ENCODE data around the gene SIGLEC15. TPM values are rescaled to one million over a fixed set of nuclear protein-coding genes. Genes with fewer than 3 reads are reported as not detected.

Gene SIGLEC15
- total and polyA plus RNA-seq, 10 of the 15 experiments (the other 5 are each of a cell fraction or from before 2014, with no cell fraction given) = 0.09 to 0.45 TPM; not detected in 8

DNA sequence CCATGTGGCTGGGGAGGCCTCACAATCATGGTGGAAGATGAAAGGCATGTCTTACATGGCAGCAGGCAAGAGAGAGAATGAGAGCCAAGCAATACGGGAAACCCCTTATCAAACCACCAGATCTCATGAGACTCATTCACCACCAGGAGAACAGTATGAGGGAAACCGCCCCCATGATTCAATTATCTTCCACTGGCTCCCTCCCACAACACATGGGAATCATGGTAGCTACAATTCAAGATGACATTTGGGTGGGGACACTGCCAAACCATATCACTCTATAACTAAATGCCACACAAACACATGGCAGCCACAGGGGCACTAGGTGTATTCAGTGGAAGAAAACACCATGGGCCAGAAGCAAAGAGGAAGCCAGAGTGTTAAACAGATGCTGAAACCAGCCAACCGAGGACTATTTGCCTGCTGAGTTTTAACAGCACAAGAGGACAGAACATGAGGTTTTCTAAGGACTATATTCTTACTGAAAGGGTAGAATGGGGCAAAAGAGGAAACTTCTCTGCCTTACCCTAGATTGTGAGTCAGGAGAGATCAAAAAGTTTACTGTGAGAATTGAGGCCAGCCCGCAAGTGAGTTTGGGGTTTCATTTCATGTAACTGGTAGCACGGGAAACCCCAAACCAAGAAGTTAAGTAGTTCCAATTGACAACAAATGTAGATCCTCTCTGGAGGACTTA is 49.2 kb downstream of the SIGLEC15 start (continued):
- peak; percentile 48 to 54; a peak in 1 of 4 replicates for TF ChIP-seq BHLHE40 (IDR thresholded peaks at IDR 0.05; ENCODE audit: borderline replicate concordance in 1 of 2, low read depth in 2 of 2, low read length in 1 of 2)
- no peak for TF ChIP-seq TAF1 (IDR thresholded peaks at IDR 0.05; ENCODE audit: borderline replicate concordance, low read depth, low read length)
- no peak for TF ChIP-seq TCF12 (IDR thresholded peaks at IDR 0.05; ENCODE audit: low read depth, low read length)
- TF ChIP-seq ESRRA (IDR thresholded peaks at IDR 0.05; ENCODE audit: low read length) = no peak
- no peak for TF ChIP-seq SUZ12 (IDR thresholded peaks at IDR 0.05; ENCODE audit: unreplicated experiment)
- TF ChIP-seq, protein P1, sequence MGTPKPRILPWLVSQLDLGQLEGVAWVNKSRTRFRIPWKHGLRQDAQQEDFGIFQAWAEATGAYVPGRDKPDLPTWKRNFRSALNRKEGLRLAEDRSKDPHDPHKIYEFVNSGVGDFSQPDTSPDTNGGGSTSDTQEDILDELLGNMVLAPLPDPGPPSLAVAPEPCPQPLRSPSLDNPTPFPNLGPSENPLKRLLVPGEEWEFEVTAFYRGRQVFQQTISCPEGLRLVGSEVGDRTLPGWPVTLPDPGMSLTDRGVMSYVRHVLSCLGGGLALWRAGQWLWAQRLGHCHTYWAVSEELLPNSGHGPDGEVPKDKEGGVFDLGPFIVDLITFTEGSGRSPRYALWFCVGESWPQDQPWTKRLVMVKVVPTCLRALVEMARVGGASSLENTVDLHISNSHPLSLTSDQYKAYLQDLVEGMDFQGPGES (IDR thresholded peaks at IDR 0.05) = no peak
- TF ChIP-seq DPF2 (IDR thresholded peaks at IDR 0.05) = peak; percentile 76; the same call in 1 of the 2 replicates
- TF ChIP-seq, protein P2, sequence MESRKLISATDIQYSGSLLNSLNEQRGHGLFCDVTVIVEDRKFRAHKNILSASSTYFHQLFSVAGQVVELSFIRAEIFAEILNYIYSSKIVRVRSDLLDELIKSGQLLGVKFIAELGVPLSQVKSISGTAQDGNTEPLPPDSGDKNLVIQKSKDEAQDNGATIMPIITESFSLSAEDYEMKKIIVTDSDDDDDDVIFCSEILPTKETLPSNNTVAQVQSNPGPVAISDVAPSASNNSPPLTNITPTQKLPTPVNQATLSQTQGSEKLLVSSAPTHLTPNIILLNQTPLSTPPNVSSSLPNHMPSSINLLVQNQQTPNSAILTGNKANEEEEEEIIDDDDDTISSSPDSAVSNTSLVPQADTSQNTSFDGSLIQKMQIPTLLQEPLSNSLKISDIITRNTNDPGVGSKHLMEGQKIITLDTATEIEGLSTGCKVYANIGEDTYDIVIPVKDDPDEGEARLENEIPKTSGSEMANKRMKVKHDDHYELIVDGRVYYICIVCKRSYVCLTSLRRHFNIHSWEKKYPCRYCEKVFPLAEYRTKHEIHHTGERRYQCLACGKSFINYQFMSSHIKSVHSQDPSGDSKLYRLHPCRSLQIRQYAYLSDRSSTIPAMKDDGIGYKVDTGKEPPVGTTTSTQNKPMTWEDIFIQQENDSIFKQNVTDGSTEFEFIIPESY (IDR thresholded peaks at IDR 0.05) = no peak
- no peak for TF ChIP-seq POLR2AphosphoS2 (IDR thresholded peaks at IDR 0.05; ENCODE audit: low read depth, low read length)
- no peak for TF ChIP-seq FOXK2 (IDR thresholded peaks at IDR 0.05)
- TF ChIP-seq MAX (IDR thresholded peaks at IDR 0.05; ENCODE audit: low read depth, low read length) = no peak
- no peak for TF ChIP-seq ZNF384 (IDR thresholded peaks at IDR 0.05; ENCODE audit: borderline replicate concordance, low read depth, low read length)
- no peak for TF ChIP-seq EGR1 (IDR thresholded peaks at IDR 0.05; ENCODE audit: borderline replicate concordance in 1 of 2, low read depth in 2 of 2, low read length in 2 of 2)
- TF ChIP-seq, protein P3, sequence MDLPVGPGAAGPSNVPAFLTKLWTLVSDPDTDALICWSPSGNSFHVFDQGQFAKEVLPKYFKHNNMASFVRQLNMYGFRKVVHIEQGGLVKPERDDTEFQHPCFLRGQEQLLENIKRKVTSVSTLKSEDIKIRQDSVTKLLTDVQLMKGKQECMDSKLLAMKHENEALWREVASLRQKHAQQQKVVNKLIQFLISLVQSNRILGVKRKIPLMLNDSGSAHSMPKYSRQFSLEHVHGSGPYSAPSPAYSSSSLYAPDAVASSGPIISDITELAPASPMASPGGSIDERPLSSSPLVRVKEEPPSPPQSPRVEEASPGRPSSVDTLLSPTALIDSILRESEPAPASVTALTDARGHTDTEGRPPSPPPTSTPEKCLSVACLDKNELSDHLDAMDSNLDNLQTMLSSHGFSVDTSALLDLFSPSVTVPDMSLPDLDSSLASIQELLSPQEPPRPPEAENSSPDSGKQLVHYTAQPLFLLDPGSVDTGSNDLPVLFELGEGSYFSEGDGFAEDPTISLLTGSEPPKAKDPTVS (IDR thresholded peaks at IDR 0.05; ENCODE audit: low read depth, low read length) = no peak
- peak; percentile 46; the same call in 1 of the 2 replicates for TF ChIP-seq YY1 (IDR thresholded peaks at IDR 0.05; ENCODE audit: low read depth, low read length)
- TF ChIP-seq JUND (IDR thresholded peaks at IDR 0.05; ENCODE audit: low read depth, low read length) = no peak
- TF ChIP-seq E2F8 (IDR thresholded peaks at IDR 0.05; ENCODE audit: low read depth, partially characterized antibody) = no peak
- TF ChIP-seq ASH2L (IDR thresholded peaks at IDR 0.05; ENCODE audit: borderline replicate concordance, low read depth) = no peak; the same call in 1 of the 2 replicates
- TF ChIP-seq RAD21 (IDR thresholded peaks at IDR 0.05; ENCODE audit: insufficient read depth, low read depth, low read length) = no peak
- no peak for TF ChIP-seq MEF2A (IDR thresholded peaks at IDR 0.05; ENCODE audit: insufficient read depth, low read depth, low read length)

Data from GM12878 (cell line).